H1 (cell line): Measurements from ENCODE around the gene OCRL.

Experiments used
- ASH2L ChIP-seq: fragments of 200-600, 300-600 bp; sonication (generic); IDR thresholded peaks from one replicate; pipeline ENCODE4 v1.7.1; 2017; ENCODE audit warnings: low read length
- CTCF ChIP-seq, 3 experiments: IDR thresholded peaks; 1 replicate in 2 of 3; 2 replicates in 1 of 3; pipeline versions ENCODE4 v1.5.1 to v1.6.1; 2011; ENCODE audit warnings: low read length in 3 of 3, mild to moderate bottlenecking in 3 of 3, inconsistent platforms in 2 of 3, low read depth in 1 of 3, moderate library complexity in 1 of 3; ENCODE audit not compliant: insufficient read depth in 1 of 3; ENCODE audit errors: control extremely low read depth in 1 of 3
- POLR2A ChIP-seq, 2 experiments: IDR thresholded peaks; 1 replicate in 1 of 2; 2 replicates in 1 of 2; pipeline ENCODE4 v1.6.1; 2011; ENCODE audit warnings: low read depth in 2 of 2, low read length in 2 of 2, mild to moderate bottlenecking in 2 of 2; ENCODE audit errors: control extremely low read depth in 1 of 2
- SUZ12 ChIP-seq: fragments of 200-600 bp; sonication (generic); IDR thresholded peaks from 2 replicates; pipeline ENCODE4 v1.6.1; 2012; ENCODE audit warnings: mild to moderate bottlenecking, inconsistent platforms, low read length, moderate library complexity, mixed read lengths

DNA sequence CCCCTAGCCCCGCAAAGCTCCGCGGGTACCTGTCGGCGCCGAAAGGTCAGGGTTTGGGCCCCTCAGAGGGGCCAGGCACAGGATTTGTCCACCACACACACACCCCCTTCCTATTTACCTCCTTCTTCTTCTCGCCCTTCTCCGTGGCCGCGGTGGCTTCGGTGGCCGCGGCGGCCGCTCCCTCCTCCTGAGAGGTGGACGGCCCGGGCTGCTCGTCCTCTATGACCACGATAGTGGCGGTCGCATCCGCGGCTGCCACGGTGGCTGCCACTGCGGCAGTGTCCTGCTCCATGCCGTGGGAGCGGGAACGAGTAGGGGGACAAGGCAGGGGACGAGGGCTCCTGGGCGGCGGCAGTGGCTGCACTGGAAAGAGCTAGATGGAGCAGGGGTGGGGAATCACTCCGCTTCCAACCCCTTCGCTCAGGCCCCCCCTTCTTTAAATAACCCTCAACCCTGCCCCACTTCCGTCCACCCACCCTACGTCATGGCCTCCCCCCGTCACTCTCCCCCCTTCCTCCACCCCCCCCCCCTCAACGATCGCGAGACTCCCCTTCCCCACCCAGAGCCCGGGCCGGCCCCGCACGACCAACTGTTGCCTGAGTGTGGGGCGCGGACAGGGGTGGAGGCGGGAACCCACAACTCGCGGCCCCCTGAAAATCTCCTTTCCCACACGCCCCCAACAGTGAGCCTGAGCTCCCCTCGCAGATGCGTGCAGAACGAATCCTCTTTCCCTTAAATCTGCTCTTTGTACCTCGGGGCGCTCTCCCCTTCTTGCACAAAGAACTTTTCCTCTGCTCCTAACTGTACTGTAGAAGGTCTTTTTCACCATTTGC lies 16.8 kb upstream of the OCRL start, which contains the start of gene SMARCA1:
- TF ChIP-seq SUZ12 (no peak), CTCF (IDR thresholded peaks at IDR 0.05; ENCODE audit: control extremely low read depth in 1 of 3, insufficient read depth in 1 of 3, low read depth in 1 of 3, low read length in 3 of 3) (no peak), ASH2L (no peak), POLR2A (IDR thresholded peaks at IDR 0.05; ENCODE audit: control extremely low read depth in 1 of 2, low read depth in 2 of 2, low read length in 2 of 2) (peak; percentile 65 to 82; a peak in 2 of 3 replicates)
